Measurements from ENCODE around the gene SUSD4. TPM values are rescaled to one million over a fixed set of nuclear protein-coding genes. Genes with fewer than 3 reads are reported as not detected.

Gene SUSD4
- total RNA-seq, 1 donor from 2014 or later = 3.5 TPM

DNA sequence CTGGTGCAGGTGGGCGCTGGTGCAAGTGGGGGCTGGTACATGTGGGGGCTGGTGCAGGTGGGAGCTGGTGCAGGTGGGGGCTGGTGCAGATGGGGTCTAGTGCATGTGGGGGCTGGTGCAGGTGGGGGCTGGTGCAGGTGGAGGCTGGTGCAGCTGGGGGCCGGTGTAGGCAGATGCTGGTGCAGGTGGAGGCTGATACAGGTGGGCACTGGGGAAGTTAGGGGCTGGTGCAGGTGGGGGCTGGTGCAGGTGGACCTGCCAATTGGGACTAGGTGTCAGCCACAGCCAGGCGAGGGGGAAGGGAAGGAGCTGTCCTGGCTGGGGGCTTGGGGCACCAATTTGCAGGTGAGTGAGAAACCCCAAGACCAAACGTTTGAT is 174.5 kb downstream of the SUSD4 start:
- no peaks in the 10 kb centered on the region for H3K4me1 Mint-ChIP-seq
- Histone ChIP-seq H3K27me3 (no peaks in the 10 kb centered on the region), H3K36me3 (no peaks in the 10 kb centered on the region), H3K27ac (no peak overlapping the region), H3K4me1 (peaks cover 5% of the 10 kb centered on the region), H3K9ac (no peak overlapping the region), H3K4me3 (no peak overlapping the region), H4K20me1 (ENCODE audit: low read depth) (no peaks in the 10 kb centered on the region), H3K4me2 (no peak overlapping the region), H3F3A (ENCODE audit: low read depth) (no peaks in the 10 kb centered on the region), H3K79me2 (ENCODE audit: low read depth) (no peaks in the 10 kb centered on the region), H2AFZ (replicated peaks) (no peak overlapping the region), H3K9me3 (ENCODE audit: low read depth) (no peaks in the 10 kb centered on the region)
- no peak for DNase-seq (ENCODE audit: low spot score)
- no peaks in the 10 kb centered on the region for H3K9me3 Mint-ChIP-seq
- no peak overlapping the region for H3K27ac Mint-ChIP-seq
- no peaks in the 10 kb centered on the region for H3K36me3 Mint-ChIP-seq
- H3K27me3 Mint-ChIP-seq (ENCODE audit: insufficient read depth, low read depth) = peaks cover 4% of the 10 kb centered on the region
- no peak for TF ChIP-seq EZH2 (IDR thresholded peaks at IDR 0.05)
- TF ChIP-seq EZH2phosphoT487 (IDR thresholded peaks at IDR 0.05) = no peak
- TF ChIP-seq, protein P1, sequence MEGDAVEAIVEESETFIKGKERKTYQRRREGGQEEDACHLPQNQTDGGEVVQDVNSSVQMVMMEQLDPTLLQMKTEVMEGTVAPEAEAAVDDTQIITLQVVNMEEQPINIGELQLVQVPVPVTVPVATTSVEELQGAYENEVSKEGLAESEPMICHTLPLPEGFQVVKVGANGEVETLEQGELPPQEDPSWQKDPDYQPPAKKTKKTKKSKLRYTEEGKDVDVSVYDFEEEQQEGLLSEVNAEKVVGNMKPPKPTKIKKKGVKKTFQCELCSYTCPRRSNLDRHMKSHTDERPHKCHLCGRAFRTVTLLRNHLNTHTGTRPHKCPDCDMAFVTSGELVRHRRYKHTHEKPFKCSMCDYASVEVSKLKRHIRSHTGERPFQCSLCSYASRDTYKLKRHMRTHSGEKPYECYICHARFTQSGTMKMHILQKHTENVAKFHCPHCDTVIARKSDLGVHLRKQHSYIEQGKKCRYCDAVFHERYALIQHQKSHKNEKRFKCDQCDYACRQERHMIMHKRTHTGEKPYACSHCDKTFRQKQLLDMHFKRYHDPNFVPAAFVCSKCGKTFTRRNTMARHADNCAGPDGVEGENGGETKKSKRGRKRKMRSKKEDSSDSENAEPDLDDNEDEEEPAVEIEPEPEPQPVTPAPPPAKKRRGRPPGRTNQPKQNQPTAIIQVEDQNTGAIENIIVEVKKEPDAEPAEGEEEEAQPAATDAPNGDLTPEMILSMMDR (IDR thresholded peaks at IDR 0.05) = no peak
- H3K4me3 Mint-ChIP-seq = no peak overlapping the region

- Histone ChIP-seq H4K20me1 (ENCODE audit: low read depth) (no peaks in the 10 kb centered on the region), H2AFZ (replicated peaks) (no peak overlapping the region), H3K4me3 (no peak overlapping the region), H3K36me3 (no peaks in the 10 kb centered on the region), H3F3A (ENCODE audit: low read depth) (no peaks in the 10 kb centered on the region), H3K4me1 (no peaks in the 10 kb centered on the region), H3K79me2 (ENCODE audit: low read depth) (no peaks in the 10 kb centered on the region), H3K9ac (no peak overlapping the region), H3K27me3 (no peaks in the 10 kb centered on the region), H3K9me3 (ENCODE audit: low read depth) (no peaks in the 10 kb centered on the region), H3K4me2 (no peak overlapping the region), H3K27ac (no peak overlapping the region)
- Mint-ChIP-seq H3K9me3 (no peaks in the 10 kb centered on the region), H3K27me3 (ENCODE audit: insufficient read depth, low read depth) (peaks cover 4% of the 10 kb centered on the region), H3K27ac (no peak overlapping the region), H3K4me3 (no peak overlapping the region), H3K36me3 (no peaks in the 10 kb centered on the region), H3K4me1 (no peaks in the 10 kb centered on the region)
- TF ChIP-seq, protein P1 (IDR thresholded peaks at IDR 0.05) = no peak
- TF ChIP-seq EZH2 (IDR thresholded peaks at IDR 0.05) (no peak), EZH2phosphoT487 (IDR thresholded peaks at IDR 0.05) (no peak)
- DNase-seq (ENCODE audit: low spot score) = no peak
These were observed 175.2 kb downstream of the SUSD4 start for GRCh38 chr1:223188618-223189356.

DNA sequence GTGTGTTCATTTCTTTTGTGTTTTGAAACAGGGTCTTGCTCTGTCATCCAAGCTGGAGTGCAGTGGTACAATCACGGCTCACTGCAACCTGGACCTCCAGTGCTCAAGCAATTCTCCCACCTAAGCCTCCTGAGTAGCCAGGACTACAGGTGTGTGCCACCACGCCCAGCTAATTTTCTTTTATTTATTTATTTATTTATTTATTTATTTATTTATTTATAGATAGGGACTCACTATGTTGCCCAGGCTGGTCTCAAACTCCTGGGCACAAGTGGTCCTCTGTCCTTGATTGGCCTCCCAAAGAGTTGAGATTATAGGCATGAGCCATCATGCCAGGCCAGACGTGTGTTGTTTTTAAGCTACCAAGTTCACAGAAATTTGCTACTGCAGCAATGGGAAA is 177.2 kb downstream of the SUSD4 start:
- no peak for TF ChIP-seq EZH2 (IDR thresholded peaks at IDR 0.05)
- TF ChIP-seq, protein P1 (IDR thresholded peaks at IDR 0.05) = no peak
- TF ChIP-seq EZH2phosphoT487 (IDR thresholded peaks at IDR 0.05) = no peak
- Histone ChIP-seq H3K9me3 (ENCODE audit: low read depth) (no peaks in the 10 kb centered on the region), H3K4me2 (no peak overlapping the region), H3F3A (ENCODE audit: low read depth) (no peaks in the 10 kb centered on the region), H3K79me2 (ENCODE audit: low read depth) (no peaks in the 10 kb centered on the region), H3K27me3 (no peaks in the 10 kb centered on the region), H3K27ac (no peak overlapping the region), H3K4me1 (no peaks in the 10 kb centered on the region), H4K20me1 (ENCODE audit: low read depth) (no peaks in the 10 kb centered on the region), H3K4me3 (no peak overlapping the region), H3K9ac (no peak overlapping the region), H3K36me3 (no peaks in the 10 kb centered on the region), H2AFZ (replicated peaks) (no peak overlapping the region)
- no peak for DNase-seq (ENCODE audit: low spot score)
- H3K4me1 Mint-ChIP-seq = no peaks in the 10 kb centered on the region
- H3K27me3 Mint-ChIP-seq (ENCODE audit: insufficient read depth, low read depth) = peaks cover 4% of the 10 kb centered on the region
- H3K9me3 Mint-ChIP-seq = no peaks in the 10 kb centered on the region
- no peaks in the 10 kb centered on the region for H3K36me3 Mint-ChIP-seq
- H3K27ac Mint-ChIP-seq = no peak overlapping the region
- H3K4me3 Mint-ChIP-seq = no peak overlapping the region
